Hepatocyte (in vitro differentiated cells): ENCODE data around the gene WASF2.
"Not testable (repeated sequence)": the region's sequence is repeated elsewhere in the genome, so short reads cannot be mapped to it uniquely, and the experiment has no call there.

Experiments
- CTCF ChIP-seq: fragments of 200-600 bp; sonication (generic); IDR thresholded peaks from 2 replicates; pipeline ENCODE4 v1.5.1; 2016; ENCODE audit warnings: antibody characterized with exemption, mild to moderate bottlenecking; ENCODE audit not compliant: poor library complexity
- EZH2 ChIP-seq: fragments of 200-600 bp; sonication (generic); IDR thresholded peaks from 2 replicates; pipeline ENCODE4 v1.6.1; 2016; ENCODE audit warnings: antibody characterized with exemption, mild to moderate bottlenecking, borderline replicate concordance
- EZH2phosphoT487 ChIP-seq: fragments of 200-600 bp; sonication (generic); IDR thresholded peaks from one replicate; pipeline ENCODE4 v1.6.1; 2018; ENCODE audit warnings: antibody characterized with exemption, mild to moderate bottlenecking, low read depth, moderate library complexity; ENCODE audit not compliant: unreplicated experiment, severe bottlenecking

GRCh38 chr1:27384797-27385196, 105.2 kb downstream of the WASF2 start:
- not testable (repeated sequence) for TF ChIP-seq CTCF, EZH2phosphoT487, EZH2
